Astrocyte (in vitro differentiated cells and primary cell): ENCODE data around the gene SAMD9. TPM values are rescaled to one million over a fixed set of nuclear protein-coding genes. Genes with fewer than 3 reads are reported as not detected.
"Not testable (repeated sequence)": the region's sequence is repeated elsewhere in the genome, so short reads cannot be mapped to it uniquely, and the experiment has no call there.

Source experiments
- DNase-seq: peaks from one replicate; pipeline ENCODE4 v3.0.0-alpha.2; 2010; ENCODE audit warnings: low read depth
- FAIRE-seq: peaks from 2 replicates; lab custom pipeline; 2011; peaks lifted over from hg19 to GRCh38; lab: Jason Lieb, UNC
- H2AFZ ChIP-seq: 2 replicates; pipeline ENCODE4 v1.6.0; 2012; ENCODE audit warnings: low read depth, low read length, inconsistent platforms
- H3K27ac ChIP-seq: 2 replicates; pipeline ENCODE4 v1.5.1; 2011; ENCODE audit warnings: low read depth, low read length, inconsistent platforms
- H3K27me3 ChIP-seq: 2 replicates; pipeline ENCODE4 v1.6.0; 2011; ENCODE audit warnings: low read length, inconsistent platforms; ENCODE audit not compliant: insufficient read depth
- H3K36me3 ChIP-seq: 2 replicates; pipeline ENCODE4 v1.5.1; 2011; ENCODE audit warnings: low read length, inconsistent platforms; ENCODE audit not compliant: insufficient read depth
- H3K4me1 ChIP-seq: 2 replicates; pipeline ENCODE4 v1.5.1; 2011; ENCODE audit warnings: low read length, inconsistent platforms; ENCODE audit not compliant: insufficient read depth
- H3K4me2 ChIP-seq: 2 replicates; pipeline ENCODE4 v1.6.0; 2012; ENCODE audit warnings: low read length, inconsistent platforms
- H3K4me3 ChIP-seq: 2 replicates; pipeline ENCODE4 v1.5.1; 2011; ENCODE audit warnings: low read depth, mild to moderate bottlenecking, low read length, inconsistent platforms; ENCODE audit not compliant: insufficient read depth
- H3K79me2 ChIP-seq: 2 replicates; pipeline ENCODE4 v1.6.0; 2012; ENCODE audit warnings: mild to moderate bottlenecking, low read length, inconsistent platforms; ENCODE audit not compliant: insufficient read depth
- H3K9ac ChIP-seq: 2 replicates; pipeline ENCODE4 v1.6.0; 2012; ENCODE audit warnings: mild to moderate bottlenecking, low read length, inconsistent platforms
- H3K9me3 ChIP-seq: 2 replicates; pipeline ENCODE4 v1.5.1; 2012; ENCODE audit warnings: low read depth, mild to moderate bottlenecking, low read length, inconsistent platforms; ENCODE audit not compliant: insufficient read depth
- H4K20me1 ChIP-seq: 2 replicates; pipeline ENCODE4 v1.6.0; 2012; ENCODE audit warnings: low read length, inconsistent platforms; ENCODE audit not compliant: insufficient read depth
- H3K27ac Mint-ChIP-seq: one replicate; pipeline ENCODE4 v1.8.0; 2021; ENCODE audit warnings: mild to moderate bottlenecking, mixed read lengths; ENCODE audit not compliant: unreplicated experiment
- H3K27me3 Mint-ChIP-seq: one replicate; pipeline ENCODE4 v1.8.0; 2021; ENCODE audit warnings: low read depth, mixed read lengths; ENCODE audit not compliant: unreplicated experiment
- H3K36me3 Mint-ChIP-seq: one replicate; pipeline ENCODE4 v1.8.0; 2021; ENCODE audit warnings: low read depth, mixed read lengths; ENCODE audit not compliant: unreplicated experiment
- H3K4me1 Mint-ChIP-seq: one replicate; pipeline ENCODE4 v1.8.0; 2021; ENCODE audit warnings: low read depth, mixed read lengths; ENCODE audit not compliant: unreplicated experiment
- H3K4me3 Mint-ChIP-seq: one replicate; pipeline ENCODE4 v1.8.0; 2021; ENCODE audit warnings: mild to moderate bottlenecking, moderate library complexity, mixed read lengths; ENCODE audit not compliant: unreplicated experiment
- H3K9me3 Mint-ChIP-seq: one replicate; pipeline ENCODE4 v1.8.0; 2021; ENCODE audit warnings: mild to moderate bottlenecking, mixed read lengths; ENCODE audit not compliant: unreplicated experiment
- EZH2 ChIP-seq: IDR thresholded peaks from 2 replicates; pipeline ENCODE4 v1.6.1; 2012; ENCODE audit warnings: mild to moderate bottlenecking, low read length, inconsistent platforms; ENCODE audit not compliant: insufficient read depth
- total RNA-seq: library from RNA; stranded (reverse); gene quantifications from 2 replicates; pipeline ENCODE4 v1.2.1, GENCODE V29; 2021
- TF ChIP-seq, protein P1 (sequence below): IDR thresholded peaks from 2 replicates; pipeline ENCODE4 v1.5.1; 2011; ENCODE audit warnings: low read depth, mild to moderate bottlenecking, inconsistent platforms, low read length, moderate library complexity; ENCODE audit not compliant: insufficient read depth

The SAMD9 gene
- total RNA-seq, 1 donor from 2014 or later = 64.4 TPM

DNA sequence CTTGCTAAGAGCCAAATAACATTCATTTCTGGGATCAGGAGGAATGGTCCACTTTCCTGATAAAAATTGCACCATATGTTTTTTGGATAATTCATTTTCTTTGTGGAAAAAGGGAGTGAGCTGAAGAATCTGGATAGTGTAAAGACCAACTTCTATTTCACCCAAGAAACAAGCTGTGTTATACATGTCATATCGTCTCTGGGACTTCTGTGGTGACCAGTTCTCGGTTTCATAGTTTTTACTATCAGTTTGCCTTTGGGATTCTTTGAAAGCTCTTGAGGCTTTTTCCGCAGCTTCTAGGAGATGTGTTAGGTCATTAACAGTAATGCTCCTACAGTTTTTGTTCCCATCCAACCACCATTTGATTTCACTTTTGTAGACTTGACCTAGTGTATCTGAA lies 14.4 kb upstream of the SAMD9 start:
- no peak for TF ChIP-seq EZH2
- TF ChIP-seq, protein P1, sequence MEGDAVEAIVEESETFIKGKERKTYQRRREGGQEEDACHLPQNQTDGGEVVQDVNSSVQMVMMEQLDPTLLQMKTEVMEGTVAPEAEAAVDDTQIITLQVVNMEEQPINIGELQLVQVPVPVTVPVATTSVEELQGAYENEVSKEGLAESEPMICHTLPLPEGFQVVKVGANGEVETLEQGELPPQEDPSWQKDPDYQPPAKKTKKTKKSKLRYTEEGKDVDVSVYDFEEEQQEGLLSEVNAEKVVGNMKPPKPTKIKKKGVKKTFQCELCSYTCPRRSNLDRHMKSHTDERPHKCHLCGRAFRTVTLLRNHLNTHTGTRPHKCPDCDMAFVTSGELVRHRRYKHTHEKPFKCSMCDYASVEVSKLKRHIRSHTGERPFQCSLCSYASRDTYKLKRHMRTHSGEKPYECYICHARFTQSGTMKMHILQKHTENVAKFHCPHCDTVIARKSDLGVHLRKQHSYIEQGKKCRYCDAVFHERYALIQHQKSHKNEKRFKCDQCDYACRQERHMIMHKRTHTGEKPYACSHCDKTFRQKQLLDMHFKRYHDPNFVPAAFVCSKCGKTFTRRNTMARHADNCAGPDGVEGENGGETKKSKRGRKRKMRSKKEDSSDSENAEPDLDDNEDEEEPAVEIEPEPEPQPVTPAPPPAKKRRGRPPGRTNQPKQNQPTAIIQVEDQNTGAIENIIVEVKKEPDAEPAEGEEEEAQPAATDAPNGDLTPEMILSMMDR = no peak
- no peak overlapping the region for H3K4me2 ChIP-seq
- Mint-ChIP-seq H3K4me3 (no peak overlapping the region), H3K36me3 (peaks cover 49% of the 10 kb centered on the region), H3K4me1 (no peaks in the 10 kb centered on the region), H3K27me3 (peaks cover 7% of the 10 kb centered on the region), H3K27ac (no peak overlapping the region), H3K9me3 (peaks cover 29% of the 10 kb centered on the region)
- no peaks in the 10 kb centered on the region for H3K36me3 ChIP-seq
- DNase-seq (no peak), FAIRE-seq (no peak)
- H4K20me1 ChIP-seq = no peaks in the 10 kb centered on the region
- no peak overlapping the region for H2AFZ ChIP-seq
- H3K9ac ChIP-seq = no peak overlapping the region
- H3K79me2 ChIP-seq = no peaks in the 10 kb centered on the region
- H3K4me1 ChIP-seq = no peaks in the 10 kb centered on the region
- H3K27ac ChIP-seq = no peak overlapping the region
- no peaks in the 10 kb centered on the region for H3K9me3 ChIP-seq
- H3K4me3 ChIP-seq = no peak overlapping the region
- H3K27me3 ChIP-seq = no peaks in the 10 kb centered on the region

DNA sequence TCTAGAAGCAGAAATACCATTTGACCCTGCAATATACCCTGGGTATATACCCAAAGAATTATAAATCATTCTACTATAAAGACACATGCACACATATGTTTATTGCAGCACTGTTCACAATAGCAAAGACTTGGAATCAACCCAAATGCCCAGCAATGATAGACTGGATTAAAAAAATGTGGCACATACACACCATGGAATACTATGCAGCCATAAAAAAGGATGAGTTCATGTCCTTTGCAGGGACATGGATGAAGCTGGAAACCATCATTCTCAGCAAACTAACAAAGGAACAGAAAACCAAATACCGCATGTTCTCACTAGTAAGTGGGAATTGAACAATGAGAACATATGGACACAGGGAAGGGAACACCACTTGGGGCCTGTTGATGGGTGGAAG lies 9.2 kb upstream of the SAMD9 start:
- not testable (repeated sequence) for H3K36me3 ChIP-seq, H3K27ac ChIP-seq, H3K27me3 ChIP-seq, H3K4me2 ChIP-seq, H3K27ac Mint-ChIP-seq, H2AFZ ChIP-seq, H3K4me1 Mint-ChIP-seq, H3K9ac ChIP-seq, H4K20me1 ChIP-seq, H3K9me3 ChIP-seq, H3K36me3 Mint-ChIP-seq, FAIRE-seq, H3K4me3 ChIP-seq, DNase-seq, H3K79me2 ChIP-seq, H3K4me1 ChIP-seq, H3K4me3 Mint-ChIP-seq
- H3K27me3 Mint-ChIP-seq = peaks cover 12% of the 10 kb centered on the region
- H3K9me3 Mint-ChIP-seq = peaks cover 16% of the 10 kb centered on the region

DNA sequence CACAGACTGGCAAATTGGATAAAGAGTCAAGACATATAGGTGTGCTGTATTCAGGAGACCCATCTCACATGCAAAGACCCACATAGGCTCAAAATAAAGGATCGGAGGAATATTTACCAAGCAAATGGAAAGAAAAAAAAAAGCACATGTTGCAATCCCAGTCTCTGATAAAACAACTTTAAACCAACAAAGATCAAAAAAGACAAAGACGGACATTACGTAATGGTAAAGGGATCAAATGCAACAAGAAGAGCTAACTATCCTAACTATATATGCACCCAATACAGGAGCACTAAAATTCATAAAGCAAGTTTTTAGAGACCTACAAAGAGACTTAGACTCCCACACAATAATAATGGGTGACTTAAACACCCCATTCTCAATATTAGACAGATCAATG lies 5.8 kb upstream of the SAMD9 start:
- H3K4me1 Mint-ChIP-seq, H3K9me3 ChIP-seq, H3K27me3 ChIP-seq, H3K4me3 ChIP-seq, H2AFZ ChIP-seq, H3K4me3 Mint-ChIP-seq, FAIRE-seq, H3K79me2 ChIP-seq, H3K9ac ChIP-seq, H3K4me2 ChIP-seq, H3K27ac Mint-ChIP-seq, H4K20me1 ChIP-seq, H3K4me1 ChIP-seq, H3K27ac ChIP-seq, H3K36me3 Mint-ChIP-seq, H3K36me3 ChIP-seq, DNase-seq: not testable (repeated sequence)
- peaks cover 25% of the 10 kb centered on the region for H3K9me3 Mint-ChIP-seq
- peaks cover 13% of the 10 kb centered on the region for H3K27me3 Mint-ChIP-seq
